SK-N-MC (cell line): ENCODE data around the gene ZNF543.

Experiments used
- EZH2 ChIP-seq: fragments of 200-600 bp; sonication (generic); IDR thresholded peaks from one replicate; pipeline ENCODE4 v1.6.1; 2017; ENCODE audit warnings: antibody characterized with exemption
- POLR2AphosphoS5 ChIP-seq: IDR thresholded peaks from 2 replicates; pipeline ENCODE4 v1.6.1; 2012; ENCODE audit warnings: mild to moderate bottlenecking, low read depth, low read length, borderline replicate concordance

- TF ChIP-seq POLR2AphosphoS5 (no peak), EZH2 (no peak)
Measured at GRCh38 chr19:57355916-57356315, 35.6 kb downstream of the ZNF543 start.
